HepG2 (cell line): ENCODE results near the gene PDYN. TPM values are rescaled to one million over a fixed set of nuclear protein-coding genes. Genes with fewer than 3 reads are reported as not detected.
A peak's percentile ranks its signal among the peaks of the same experiment; 100 is the strongest.

ENCODE experiments used
- ELF1 ChIP-seq: sonication (generic); formaldehyde crosslinking; IDR thresholded peaks from 2 replicates; pipeline ENCODE4 v1.4.0; 2020; ENCODE audit warnings: missing genetic modification reagents
- FOXK1 ChIP-seq: sonication (generic); formaldehyde crosslinking; IDR thresholded peaks from 2 replicates; pipeline ENCODE4 v1.4.0; 2020; ENCODE audit warnings: low read depth, missing genetic modification reagents, borderline replicate concordance
- HMGXB4 ChIP-seq, 2 experiments: sonication (generic) in 1 of 2; formaldehyde crosslinking in 1 of 2; IDR thresholded peaks; 2 replicates each; pipeline versions ENCODE4 v1.4.0 to v1.6.1; 2018 to 2020; ENCODE audit warnings: missing genetic modification reagents in 2 of 2, borderline replicate concordance in 1 of 2, low read depth in 1 of 2, mild to moderate bottlenecking in 1 of 2, missing biosample characterization in 1 of 2
- PLRG1 ChIP-seq: fragments of 450-650 bp; conservative IDR thresholded peaks from 2 replicates; pipeline ENCODE4 v1.6.1; 2016
- POLR2AphosphoS2 ChIP-seq: IDR thresholded peaks from 2 replicates; pipeline ENCODE4 v1.6.1; 2011; ENCODE audit warnings: low read depth, low read length, improper control_type of control experiment
- PREB ChIP-seq: sonication (generic); formaldehyde crosslinking; IDR thresholded peaks from 2 replicates; pipeline ENCODE4 v1.4.0; 2020; ENCODE audit warnings: missing genetic modification reagents
- REXO4 ChIP-seq: sonication (generic); formaldehyde crosslinking; IDR thresholded peaks from 2 replicates; pipeline ENCODE4 v1.8.0; 2022; ENCODE audit warnings: missing genetic modification reagents, mild to moderate bottlenecking, borderline replicate concordance
- SIN3B ChIP-seq: fragments of 150-350 bp; IDR thresholded peaks from 2 replicates; pipeline ENCODE4 v1.6.1; 2014; ENCODE audit warnings: low read length
- SOX5 ChIP-seq: IDR thresholded peaks from 2 replicates; pipeline ENCODE4 v1.6.1; 2016; ENCODE audit warnings: borderline replicate concordance
- ZBTB2 ChIP-seq: sonication (generic); formaldehyde crosslinking; IDR thresholded peaks from 2 replicates; pipeline ENCODE4 v1.8.0; 2022; ENCODE audit warnings: low read depth, missing genetic modification reagents
- ZBTB7A ChIP-seq: sonication (generic); formaldehyde crosslinking; IDR thresholded peaks from 2 replicates; pipeline ENCODE4 v1.8.0; 2022; ENCODE audit warnings: mild to moderate bottlenecking, missing genetic modification reagents
- ZEB1 ChIP-seq: IDR thresholded peaks from 2 replicates; pipeline ENCODE4 v1.6.1; 2012; ENCODE audit warnings: mild to moderate bottlenecking, low read depth, inconsistent platforms; ENCODE audit not compliant: insufficient replicate concordance
- ZKSCAN5 ChIP-seq: sonication (generic); formaldehyde crosslinking; IDR thresholded peaks from 2 replicates; pipeline ENCODE4 v1.5.1; 2020; ENCODE audit warnings: mild to moderate bottlenecking, missing genetic modification reagents
- ZNF160 ChIP-seq: sonication (generic); formaldehyde crosslinking; IDR thresholded peaks from 2 replicates; pipeline ENCODE4 v1.8.0; 2022; ENCODE audit warnings: mild to moderate bottlenecking, inconsistent platforms, missing genetic modification reagents
- ZNF296 ChIP-seq: sonication (generic); formaldehyde crosslinking; conservative IDR thresholded peaks from 2 replicates; pipeline ENCODE4 v1.5.0; 2020; ENCODE audit warnings: mild to moderate bottlenecking, missing genetic modification reagents
- ZNF329 ChIP-seq: sonication (generic); formaldehyde crosslinking; IDR thresholded peaks from 2 replicates; pipeline ENCODE4 v1.9.0; 2021; ENCODE audit warnings: low read depth, mild to moderate bottlenecking, missing genetic modification reagents
- ZNF331 ChIP-seq: sonication (generic); formaldehyde crosslinking; IDR thresholded peaks from 2 replicates; pipeline ENCODE4 v1.4.0; 2020; ENCODE audit warnings: missing genetic modification reagents
- ZNF562 ChIP-seq: sonication (generic); formaldehyde crosslinking; IDR thresholded peaks from 2 replicates; pipeline ENCODE4 v1.8.0; 2022; ENCODE audit warnings: missing genetic modification reagents, borderline replicate concordance
- ZNF580 ChIP-seq: IDR thresholded peaks from 2 replicates; pipeline ENCODE4 v1.6.1; 2016; ENCODE audit warnings: low read depth, borderline replicate concordance
- ZNF766 ChIP-seq: sonication (generic); formaldehyde crosslinking; IDR thresholded peaks from 2 replicates; pipeline ENCODE4 v1.5.0; 2020; ENCODE audit warnings: missing genetic modification reagents, borderline replicate concordance
- ZNF770 ChIP-seq: sonication (generic); formaldehyde crosslinking; IDR thresholded peaks from 2 replicates; pipeline ENCODE4 v1.5.0; 2020; ENCODE audit warnings: mild to moderate bottlenecking, missing genetic modification reagents
- ZNF839 ChIP-seq: sonication (generic); formaldehyde crosslinking; IDR thresholded peaks from 2 replicates; pipeline ENCODE4 v1.4.0; 2020; ENCODE audit warnings: missing genetic modification reagents, mild to moderate bottlenecking, borderline replicate concordance
- polyA plus RNA-seq, 8 experiments: library from polyadenylated mRNA; depleted of rRNA in 3 of 8; stranded (reverse) in 7 of 8; unstranded in 1 of 8; fragments of >200 nt; fragmentation: Illumina TruSeq in 4 of 8; extraction: Trizol in 4 of 8; gene quantifications; 2 replicates each; pipeline versions ENCODE4 v1.2.1 to v1.2.3, GENCODE V29; 2011 to 2016; ENCODE audit warnings: low read depth in 4 of 8, missing spikeins in 1 of 8, mixed read lengths in 1 of 8; ENCODE audit not compliant: insufficient read depth in 1 of 8
- total RNA-seq, 5 experiments: library from RNA; depleted of rRNA; stranded (reverse); fragments of >200 nt; fragmentation: Illumina TruSeq; extraction: Trizol; gene quantifications; 2 replicates each; pipeline ENCODE4 v1.2.3, GENCODE V29; 2016; ENCODE audit warnings: low read depth in 1 of 5

Gene PDYN
- total and polyA plus RNA-seq, 2 of the 13 experiments (the other 11 are each of a cell fraction or from before 2014, with no cell fraction given): not detected

- TF ChIP-seq POLR2AphosphoS2: no peak
- no peak for TF ChIP-seq ZEB1
- peak; percentile 100 for TF ChIP-seq ZNF580
- TF ChIP-seq HMGXB4 (CRISPR knock-in tag; IDR thresholded peaks at IDR 0.05; ENCODE audit: borderline replicate concordance in 1 of 2, low read depth in 1 of 2): peak; percentile 60 to 91; a peak in 3 of 4 replicates
- peak; percentile 74 for TF ChIP-seq ZBTB2 (CRISPR knock-in tag)
- TF ChIP-seq ZNF766: peak; percentile 99; the same call in 1 of the 2 replicates
- no peak; the same call in 1 of the 2 replicates for TF ChIP-seq SIN3B
- peak; percentile 98 for TF ChIP-seq FOXK1
- peak; percentile 88; the same call in 1 of the 2 replicates for TF ChIP-seq PREB
- no peak for TF ChIP-seq ZKSCAN5 (CRISPR knock-in tag)
- peak; percentile 83 for TF ChIP-seq REXO4 (CRISPR knock-in tag)
- peak; percentile 99 for TF ChIP-seq ZNF331
- TF ChIP-seq ZNF329: peak; percentile 91
- TF ChIP-seq ELF1 (CRISPR knock-in tag): peak; percentile 73
- peak; percentile 97 for TF ChIP-seq ZNF160 (CRISPR knock-in tag)
- no peak for TF ChIP-seq ZNF562 (CRISPR knock-in tag)
- TF ChIP-seq PLRG1: no peak
- TF ChIP-seq SOX5 (CRISPR knock-in tag): peak; percentile 81; the same call in 1 of the 2 replicates
- 0 out of 2 replicates have a peak, but pooled peaks have one; percentile 44 for TF ChIP-seq ZNF839 (CRISPR knock-in tag)
- TF ChIP-seq ZNF296: peak; percentile 97
- TF ChIP-seq ZBTB7A (CRISPR knock-in tag): peak; percentile 77; the same call in 1 of the 2 replicates
- no peak; the same call in 1 of the 2 replicates for TF ChIP-seq ZNF770 (CRISPR knock-in tag)
Measured at GRCh38 chr20:2005831-2006426, 12.1 kb upstream of the PDYN start (continued).
